ENCODE data around the gene DOCK10.

The DOCK10 gene

GRCh38 chr2:224948859-224949258 lies 93.4 kb downstream of the DOCK10 start:
- CTCF ChIA-PET = interaction anchor here (0.6 to 1.8 kb wide), 2 partner anchors 9 to 102 kb away, joined by 3 read pairs; no protein-coding TSS in a partner anchor
- no peaks in the 10 kb centered on the region for H3K9me3 ChIP-seq (ENCODE audit: control insufficient read depth, insufficient read depth, low read depth, low read length)
- no peaks in the 10 kb centered on the region for H3K36me3 ChIP-seq (ENCODE audit: control insufficient read depth in 2 of 2, insufficient read depth in 1 of 2, low read length in 2 of 2)
- POLR2A ChIA-PET = no interaction called here
- no peak overlapping the region for H3K4me3 ChIP-seq (ENCODE audit: low read depth, low read length)
- H3K4me1 ChIP-seq (ENCODE audit: control insufficient read depth, insufficient read depth, low read length) = no peaks in the 10 kb centered on the region
- no peak for TF ChIP-seq ZNF555 (tag by site-specific recombination; conservative IDR thresholded peaks at IDR 0.05)
- no peak overlapping the region for H3K27ac ChIP-seq (ENCODE audit: extremely low read depth, low read depth, low read length)

GRCh38 chr2:224948005-224948404 lies 94.3 kb downstream of the DOCK10 start:
- ChIA-PET POLR2A (no interaction called here), CTCF (no interaction called here)
- Histone ChIP-seq H3K4me1 (ENCODE audit: control insufficient read depth, insufficient read depth, low read length) (no peaks in the 10 kb centered on the region), H3K4me3 (ENCODE audit: low read depth, low read length) (no peak overlapping the region), H3K9me3 (ENCODE audit: control insufficient read depth, insufficient read depth, low read depth, low read length) (no peaks in the 10 kb centered on the region), H3K27ac (ENCODE audit: extremely low read depth, low read depth, low read length) (no peak overlapping the region), H3K36me3 (ENCODE audit: control insufficient read depth in 2 of 2, insufficient read depth in 1 of 2, low read length in 2 of 2) (no peaks in the 10 kb centered on the region)
- no peak for TF ChIP-seq ZBTB11 (tag by site-specific recombination; conservative IDR thresholded peaks at IDR 0.05; ENCODE audit: low read depth)
- TF ChIP-seq ZNF48 (tag by site-specific recombination; IDR thresholded peaks at IDR 0.05) = no peak
- TF ChIP-seq ZNF621 (tag by site-specific recombination; IDR thresholded peaks at IDR 0.05) = no peak
- no peak for TF ChIP-seq HIC1 (tag by site-specific recombination; IDR thresholded peaks at IDR 0.05)
- TF ChIP-seq ZBTB17 (tag by site-specific recombination; IDR thresholded peaks at IDR 0.05) = no peak
- no peak for TF ChIP-seq ZNF626 (tag by site-specific recombination; IDR thresholded peaks at IDR 0.05)
- no peak for TF ChIP-seq FEZF1 (tag by site-specific recombination; IDR thresholded peaks at IDR 0.05)

- Histone ChIP-seq H3K36me3 (ENCODE audit: control insufficient read depth in 2 of 2, insufficient read depth in 1 of 2, low read length in 2 of 2) (no peaks in the 10 kb centered on the region), H3K4me3 (ENCODE audit: low read depth, low read length) (no peak overlapping the region), H3K4me1 (ENCODE audit: control insufficient read depth, insufficient read depth, low read length) (no peaks in the 10 kb centered on the region), H3K9me3 (ENCODE audit: control insufficient read depth, insufficient read depth, low read depth, low read length) (no peaks in the 10 kb centered on the region), H3K27ac (ENCODE audit: extremely low read depth, low read depth, low read length) (no peak overlapping the region)
- ChIA-PET CTCF (no interaction called here), POLR2A (no interaction called here)
- TF ChIP-seq ZNF701 (tag by site-specific recombination; IDR thresholded peaks at IDR 0.05) (no peak), HIC1 (tag by site-specific recombination; IDR thresholded peaks at IDR 0.05) (no peak), ZNF692 (tag by site-specific recombination; IDR thresholded peaks at IDR 0.05) (no peak), ZNF776 (tag by site-specific recombination; IDR thresholded peaks at IDR 0.05; ENCODE audit: borderline replicate concordance) (no peak), ZNF529 (tag by site-specific recombination; IDR thresholded peaks at IDR 0.05; ENCODE audit: insufficient replicate concordance) (no peak), ZNF433 (tag by site-specific recombination; IDR thresholded peaks at IDR 0.05; ENCODE audit: low read depth) (no peak), ZNF132 (tag by site-specific recombination; IDR thresholded peaks at IDR 0.05; ENCODE audit: borderline replicate concordance) (no peak), ZNF626 (tag by site-specific recombination; IDR thresholded peaks at IDR 0.05) (no peak), ZNF157 (tag by site-specific recombination; IDR thresholded peaks at IDR 0.05) (no peak)
These were observed 94.7 kb downstream of the DOCK10 start for GRCh38 chr2:224947566-224947965.
